Right lobe of liver (tissue), 6 donors: ENCODE measurements around the gene FAM76B. TPM values are rescaled to one million over a fixed set of nuclear protein-coding genes. Genes with fewer than 3 reads are reported as not detected.
A peak's percentile ranks its signal among the peaks of the same experiment; 100 is the strongest.

Source experiments
- ATAC-seq, 4 donors: fragments of 200-7000 bp; cut with Tn5 transposase; one replicate each; pipeline ENCODE4 v1.9.1; 2020; ENCODE audit warnings: mild to moderate bottlenecking in 4 of 4, moderate library complexity in 4 of 4
- DNase-seq, 3 donors: peaks; one replicate each; pipeline ENCODE4 v3.0.0-alpha.2; 2020
- H3K27ac ChIP-seq, 3 donors: fragments of 200-600 bp; one replicate each; pipeline ENCODE4 v1.8.0; 2022
- H3K27me3 ChIP-seq, 2 donors: fragments of 200-600 bp; one replicate each; pipeline ENCODE4 v1.8.0; 2022
- H3K36me3 ChIP-seq, 4 donors: fragments of 200-600 bp; sonication (generic) in 1 of 4; one replicate each; pipeline versions ENCODE4 v1.5.1 to v1.8.0; 2017 to 2022; ENCODE audit warnings: control low read depth in 1 of 4
- H3K4me1 ChIP-seq, 4 donors: fragments of 200-600 bp; sonication (generic) in 1 of 4; one replicate each; pipeline versions ENCODE4 v1.5.1 to v1.8.0; 2017 to 2022; ENCODE audit warnings: control low read depth in 1 of 4
- H3K4me3 ChIP-seq, 3 donors: fragments of 200-600 bp; one replicate each; pipeline ENCODE4 v1.8.0; 2022
- H3K9me3 ChIP-seq, 4 donors: fragments of 200-600 bp; sonication (generic) in 1 of 4; one replicate each; pipeline versions ENCODE4 v1.5.1 to v1.8.0; 2017 to 2022; ENCODE audit warnings: control low read depth in 1 of 4
- CTCF ChIP-seq, 4 donors: fragments of 200-600 bp in 3 of 4; fragments of 450-650 bp in 1 of 4; IDR thresholded peaks; one replicate each; pipeline versions ENCODE4 v1.5.1 to v1.8.0; 2016 to 2022; ENCODE audit warnings: antibody characterized with exemption in 4 of 4, mild to moderate bottlenecking in 2 of 4
- POLR2A ChIP-seq: fragments of 450-650 bp; IDR thresholded peaks from one replicate; pipeline ENCODE4 v1.6.1; 2017; ENCODE audit warnings: antibody characterized with exemption, mild to moderate bottlenecking
- WGBS: methylation state at CpG from one replicate; pipeline ENCODE4 v1.1.6; 2018; ENCODE audit warnings: low coverage, low lambda C conversion rate; ENCODE audit not compliant: insufficient coverage; ENCODE audit errors: missing lambda C conversion rate; 5-methylcytosine and 5-hydroxymethylcytosine counted together
- intact Hi-C, 2 donors: fragments of 100-400 bp; cut with DNase I; formaldehyde crosslinking; loops; one replicate each; pipeline versions ENCODE4 v1.11.2 to v1.14.1; 2022
- total RNA-seq, 6 experiments: library from RNA; depleted of rRNA in 2 of 6; stranded (reverse); fragments of >200 nt in 2 of 6; fragmentation: NEBNext Ultra II Directional in 3 of 6; extraction: Animal tissue kit (Norgen Biotek cat#: 25700) in 3 of 6; gene quantifications; one replicate each; pipeline versions ENCODE4 v1.1.0 to v1.2.4, GENCODE V29; 2016 to 2023
- donor health status: DM: no; HTN: yes; CAD: no.
- donor health status: DM: no; HTN: no; CAD: no.
- donor health status: DM: no; HTN: no; CAD: no.
- donor health status: DM: no; HTN: yes; CAD: no.
- donor health status: DM: no; HTN: yes; CAD: no.

The FAM76B gene
- total RNA-seq, 6 experiments from 2014 or later: 12.9 to 28.1 (median 16.6) TPM

DNA sequence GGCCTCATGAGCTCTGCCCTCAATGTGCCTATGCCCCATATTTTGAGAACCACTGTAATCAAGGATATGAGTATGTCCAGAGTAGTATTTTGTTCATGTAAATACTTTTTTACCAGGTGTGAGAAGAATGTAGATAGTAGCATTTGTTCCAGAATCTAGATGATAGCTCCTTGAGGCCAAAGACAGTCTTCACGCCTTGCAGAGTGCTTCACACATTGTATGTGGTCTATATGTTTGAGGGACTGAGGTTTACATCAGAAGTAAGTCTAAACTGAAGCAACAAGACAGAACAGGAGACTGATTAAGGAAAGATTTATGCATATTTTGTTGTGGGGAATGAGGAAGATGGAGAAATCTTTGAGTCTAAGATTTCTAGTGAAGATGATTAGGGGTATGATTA, 13.2 kb upstream of the FAM76B start:
- H3K27ac ChIP-seq: no peak overlapping the region
- ATAC-seq: no peak
- TF ChIP-seq POLR2A: no peak
- TF ChIP-seq CTCF (IDR thresholded peaks at IDR 0.05): no peak
- DNase-seq: no peak
- 100% methylated on average over 1 of the region's 1 CpG for WGBS
- H3K36me3 ChIP-seq: peaks cover 0 to 5% (median 0%) of the 10 kb centered on the region in 4 donors
- H3K4me1 ChIP-seq: peaks cover 0 to 2% (median 0%) of the 10 kb centered on the region in 4 donors
- no peaks in the 10 kb centered on the region for H3K27me3 ChIP-seq
- H3K9me3 ChIP-seq: no peaks in the 10 kb centered on the region
- H3K4me3 ChIP-seq: no peak overlapping the region
- intact Hi-C loops: no loop called here

- intact Hi-C loops: no loop called here
- ATAC-seq (no peak), DNase-seq (no peak)
- Histone ChIP-seq H3K4me1 (peaks cover 0 to 9% (median 0%) of the 10 kb centered on the region in 4 donors), H3K4me3 (no peak overlapping the region), H3K27me3 (no peaks in the 10 kb centered on the region), H3K9me3 (no peaks in the 10 kb centered on the region), H3K36me3 (peaks cover 0 to 5% (median 0%) of the 10 kb centered on the region in 4 donors), H3K27ac (no peak overlapping the region)
- WGBS: 97% methylated on average over 12 of the region's 12 CpGs
- no peak for TF ChIP-seq CTCF (IDR thresholded peaks at IDR 0.05)
- TF ChIP-seq POLR2A: no peak
These were observed 10.9 kb upstream of the FAM76B start for GRCh38 chr11:95800438-95800837.

DNA sequence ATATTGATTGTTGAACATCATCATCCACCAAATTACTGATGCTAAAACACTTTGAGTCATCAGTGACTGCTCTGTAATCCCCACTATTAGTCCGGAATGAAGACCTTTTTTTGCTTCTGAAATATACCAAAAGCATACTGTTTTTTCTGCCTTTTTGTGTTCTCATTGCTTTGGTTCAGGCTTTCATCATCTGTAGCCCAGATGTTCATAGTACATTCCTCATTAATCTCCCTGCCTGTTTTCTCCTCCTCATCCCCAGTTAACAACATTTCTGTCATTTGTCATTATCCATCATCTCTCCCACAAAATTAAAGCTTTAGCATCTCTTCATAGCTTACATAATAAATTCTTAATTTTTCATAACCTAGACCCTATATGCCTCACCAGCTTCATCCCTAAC, 10.0 kb upstream of the FAM76B start:
- Histone ChIP-seq H3K4me3 (no peak overlapping the region), H3K4me1 (peaks cover 0 to 9% (median 0%) of the 10 kb centered on the region in 4 donors), H3K27me3 (no peaks in the 10 kb centered on the region), H3K36me3 (peaks cover 0 to 5% (median 0%) of the 10 kb centered on the region in 4 donors), H3K27ac (no peak overlapping the region), H3K9me3 (no peaks in the 10 kb centered on the region)
- intact Hi-C loops: no loop called here
- WGBS: 91% methylated on average over 1 of the region's 1 CpG
- DNase-seq (no peak), ATAC-seq (no peak)
- TF ChIP-seq POLR2A (no peak), CTCF (IDR thresholded peaks at IDR 0.05) (no peak)

GRCh38 chr11:95796501-95796900, 6.9 kb upstream of the FAM76B start:
- TF ChIP-seq CTCF (IDR thresholded peaks at IDR 0.05) (no peak), POLR2A (no peak)
- DNase-seq (no peak), ATAC-seq (peak in 3 of 4 donors; percentile 12 to 43 (median 34))
- peaks cover 0 to 16% (median 3%) of the 10 kb centered on the region in 4 donors for H3K4me1 ChIP-seq
- H3K9me3 ChIP-seq: no peaks in the 10 kb centered on the region
- intact Hi-C loops: no loop called here
- H3K4me3 ChIP-seq: peak overlapping the region in 1 of 3 donors; percentile 16
- H3K36me3 ChIP-seq: peaks cover 0 to 5% (median 0%) of the 10 kb centered on the region in 4 donors
- H3K27ac ChIP-seq: peak overlapping the region in 2 of 3 donors; percentile 78 to 99
- no peaks in the 10 kb centered on the region for H3K27me3 ChIP-seq
- WGBS: 36% methylated on average over 4 of the region's 4 CpGs
